BE2C (cell line): Measurements from ENCODE around the gene CD274.
"Not testable (repeated sequence)": the region's sequence is repeated elsewhere in the genome, so short reads cannot be mapped to it uniquely, and the experiment has no call there.

Source experiments
- DNase-seq: peaks from one replicate; pipeline ENCODE4 v3.0.0-alpha.2; 2020
- H3K27me3 ChIP-seq: fragments of 250-450 bp; sonication (Bioruptor Pico); 2 replicates; pipeline ENCODE4 v1.5.1; 2020; ENCODE audit warnings: mild to moderate bottlenecking
- H3K36me3 ChIP-seq: fragments of 250-450 bp; sonication (Bioruptor Pico); 2 replicates; pipeline ENCODE4 v1.5.1; 2020; ENCODE audit warnings: mild to moderate bottlenecking
- H3K4me1 ChIP-seq: fragments of 250-450 bp; sonication (Bioruptor Pico); 2 replicates; pipeline ENCODE4 v1.5.1; 2020
- H3K4me3 ChIP-seq: 2 replicates; pipeline ENCODE4 v1.5.1; 2011; ENCODE audit warnings: low read depth, low read length
- H3K9me3 ChIP-seq: fragments of 250-450 bp; sonication (Bioruptor Pico); 2 replicates; pipeline ENCODE4 v1.5.1; 2020
- TF ChIP-seq, protein P1 (sequence below): IDR thresholded peaks from 2 replicates; pipeline ENCODE4 v1.5.1; 2012; ENCODE audit warnings: mild to moderate bottlenecking, low read depth, low read length

The CD274 gene

DNA sequence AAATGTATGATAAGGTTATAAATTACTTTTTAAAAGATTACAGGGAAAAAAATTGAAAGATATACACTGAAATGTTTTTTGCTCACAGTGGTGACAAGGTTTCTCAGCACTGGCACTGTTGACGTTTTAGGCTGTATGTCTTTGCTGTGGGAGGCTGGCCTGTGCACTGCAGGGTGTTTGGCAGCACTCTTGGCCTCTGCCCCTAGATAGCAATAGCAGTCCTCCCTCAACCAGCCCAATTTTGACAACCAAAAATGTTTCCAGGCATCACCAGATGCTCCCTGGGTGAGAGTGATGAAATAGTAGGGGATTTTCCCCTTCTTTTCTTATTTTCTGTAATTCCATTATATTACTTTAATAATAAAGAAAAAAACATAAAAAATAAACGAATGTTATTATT, 3.3 kb downstream of the CD274 start:
- Histone ChIP-seq H3K4me3 (no peak overlapping the region), H3K4me1 (no peaks in the 10 kb centered on the region), H3K27me3 (no peaks in the 10 kb centered on the region), H3K9me3 (no peaks in the 10 kb centered on the region), H3K36me3 (no peaks in the 10 kb centered on the region)
- no peak for DNase-seq
- TF ChIP-seq, protein P1, sequence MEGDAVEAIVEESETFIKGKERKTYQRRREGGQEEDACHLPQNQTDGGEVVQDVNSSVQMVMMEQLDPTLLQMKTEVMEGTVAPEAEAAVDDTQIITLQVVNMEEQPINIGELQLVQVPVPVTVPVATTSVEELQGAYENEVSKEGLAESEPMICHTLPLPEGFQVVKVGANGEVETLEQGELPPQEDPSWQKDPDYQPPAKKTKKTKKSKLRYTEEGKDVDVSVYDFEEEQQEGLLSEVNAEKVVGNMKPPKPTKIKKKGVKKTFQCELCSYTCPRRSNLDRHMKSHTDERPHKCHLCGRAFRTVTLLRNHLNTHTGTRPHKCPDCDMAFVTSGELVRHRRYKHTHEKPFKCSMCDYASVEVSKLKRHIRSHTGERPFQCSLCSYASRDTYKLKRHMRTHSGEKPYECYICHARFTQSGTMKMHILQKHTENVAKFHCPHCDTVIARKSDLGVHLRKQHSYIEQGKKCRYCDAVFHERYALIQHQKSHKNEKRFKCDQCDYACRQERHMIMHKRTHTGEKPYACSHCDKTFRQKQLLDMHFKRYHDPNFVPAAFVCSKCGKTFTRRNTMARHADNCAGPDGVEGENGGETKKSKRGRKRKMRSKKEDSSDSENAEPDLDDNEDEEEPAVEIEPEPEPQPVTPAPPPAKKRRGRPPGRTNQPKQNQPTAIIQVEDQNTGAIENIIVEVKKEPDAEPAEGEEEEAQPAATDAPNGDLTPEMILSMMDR, result no peak

DNA sequence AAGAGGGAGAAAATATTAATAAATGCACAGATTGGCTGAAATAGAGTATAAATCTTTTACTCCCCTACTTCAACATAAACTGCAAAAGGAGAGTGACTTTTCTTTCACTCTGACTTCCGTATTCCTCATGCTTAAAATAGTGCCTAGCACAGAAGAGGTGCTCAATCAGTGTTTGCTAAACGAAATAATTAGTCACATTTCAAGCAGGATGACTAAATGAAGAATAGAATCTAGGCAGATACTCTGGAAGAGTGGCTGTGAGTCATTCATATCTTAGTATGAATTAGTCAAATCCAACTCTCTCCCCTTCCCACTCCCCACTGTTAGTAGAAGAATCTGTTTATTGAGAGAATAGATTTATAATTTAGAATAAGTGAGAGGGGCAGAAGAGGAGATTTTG, 4.8 kb downstream of the CD274 start:
- Histone ChIP-seq H3K27me3 (no peaks in the 10 kb centered on the region), H3K9me3 (no peaks in the 10 kb centered on the region), H3K4me1 (no peaks in the 10 kb centered on the region), H3K4me3 (no peak overlapping the region), H3K36me3 (no peaks in the 10 kb centered on the region)
- TF ChIP-seq, protein P1, result no peak
- no peak for DNase-seq

DNA sequence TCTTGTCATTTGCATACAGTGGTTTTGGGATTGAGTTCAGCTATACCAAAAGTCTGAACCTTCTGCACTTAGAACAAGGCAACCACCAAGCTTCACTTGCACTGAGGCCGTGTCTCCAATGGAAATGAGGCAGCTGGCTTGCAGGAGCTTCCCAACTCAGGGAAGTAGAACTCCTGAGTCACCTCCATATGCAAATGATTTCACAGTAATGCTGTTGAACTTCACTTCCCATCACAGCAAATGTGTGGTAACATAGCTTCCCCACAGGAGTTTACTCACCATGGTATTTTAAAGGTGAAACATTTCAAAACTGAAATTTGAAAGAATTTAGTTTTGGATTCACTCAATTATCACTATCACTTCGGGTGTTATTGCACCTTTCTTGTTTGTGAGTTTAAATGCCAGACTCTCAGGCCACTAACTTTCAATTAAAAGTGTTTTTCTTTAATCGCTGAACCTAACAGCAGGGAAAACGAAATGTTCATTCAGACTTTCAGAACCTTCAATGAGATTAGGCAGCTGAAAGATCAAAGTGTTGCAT, 9.0 kb downstream of the CD274 start:
- TF ChIP-seq, protein P1, result no peak
- no peaks in the 10 kb centered on the region for H3K4me1 ChIP-seq
- H3K4me3 ChIP-seq, result no peak overlapping the region
- H3K36me3 ChIP-seq, result no peaks in the 10 kb centered on the region
- no peaks in the 10 kb centered on the region for H3K27me3 ChIP-seq
- H3K9me3 ChIP-seq, result no peaks in the 10 kb centered on the region
- no peak for DNase-seq

DNA sequence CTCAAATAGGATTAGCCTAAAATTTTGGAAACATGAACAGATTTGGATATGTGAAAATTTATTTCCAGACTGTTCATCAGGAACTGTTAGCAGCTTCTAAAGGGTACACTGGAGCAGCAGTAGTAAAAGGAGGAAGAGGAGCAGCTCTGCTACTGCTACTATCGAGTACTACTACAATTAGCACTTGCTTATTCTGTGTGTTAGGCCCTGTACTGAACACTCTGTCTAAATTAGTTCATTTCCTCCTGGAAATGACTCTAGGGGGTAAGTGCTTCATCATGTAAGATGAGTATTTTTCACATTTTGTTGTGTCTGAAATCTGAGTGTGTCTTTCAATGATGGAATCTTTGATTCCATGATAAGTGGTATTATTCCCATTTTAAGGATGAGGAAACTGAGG, 9.8 kb downstream of the CD274 start:
- Histone ChIP-seq H3K36me3 (no peaks in the 10 kb centered on the region), H3K4me3 (no peak overlapping the region), H3K4me1 (no peaks in the 10 kb centered on the region), H3K27me3 (no peaks in the 10 kb centered on the region), H3K9me3 (no peaks in the 10 kb centered on the region)
- TF ChIP-seq, protein P1, result no peak
- DNase-seq, result no peak

DNA sequence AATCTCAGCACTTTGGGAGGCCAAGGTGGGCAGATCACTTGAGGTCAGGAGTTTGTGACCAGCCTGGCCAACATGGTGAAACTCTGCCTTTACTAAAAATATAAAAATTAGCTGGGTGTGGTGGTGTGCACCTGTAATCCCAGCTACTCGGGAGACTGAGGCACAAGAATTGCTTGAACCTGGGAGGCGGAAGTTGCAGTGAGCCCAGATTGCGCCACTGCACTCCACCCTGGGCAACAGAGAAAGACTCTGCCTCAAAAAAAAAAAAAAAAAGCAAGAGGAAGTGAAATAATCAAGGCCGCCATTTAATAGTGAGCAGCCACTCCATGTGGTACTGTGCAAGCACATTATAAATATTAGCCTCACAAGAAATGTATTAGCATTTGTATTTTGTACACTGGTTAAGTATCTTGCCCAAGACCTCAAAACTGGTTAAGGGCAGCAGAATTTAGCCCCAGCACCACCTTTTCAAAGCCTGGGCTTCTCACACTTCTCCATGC, 14.5 kb downstream of the CD274 start:
- DNase-seq, H3K4me1 ChIP-seq, H3K4me3 ChIP-seq, H3K27me3 ChIP-seq, H3K36me3 ChIP-seq, H3K9me3 ChIP-seq: not testable (repeated sequence)

DNA sequence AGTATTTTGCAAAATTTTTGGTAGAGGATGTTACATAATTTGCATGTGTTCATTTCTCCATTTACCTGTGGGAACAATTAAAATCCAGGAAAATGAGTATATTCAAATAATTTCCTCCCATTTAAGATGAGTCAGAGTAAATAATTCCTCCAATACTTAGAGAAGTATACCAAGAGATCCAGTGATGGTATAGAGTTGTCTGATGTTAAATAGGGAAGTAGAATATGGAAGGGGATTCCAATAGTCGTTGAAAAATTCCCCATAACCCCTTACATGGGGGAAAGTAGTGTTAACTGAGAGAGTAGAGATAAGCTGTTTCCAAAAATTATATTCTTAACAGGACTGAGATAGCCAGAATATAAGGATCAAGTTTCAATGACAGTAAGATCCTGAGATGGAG, 15.7 kb downstream of the CD274 start:
- Histone ChIP-seq H3K4me3 (no peak overlapping the region), H3K36me3 (no peaks in the 10 kb centered on the region), H3K27me3 (no peaks in the 10 kb centered on the region), H3K4me1 (no peaks in the 10 kb centered on the region), H3K9me3 (no peaks in the 10 kb centered on the region)
- TF ChIP-seq, protein P1, result no peak
- DNase-seq, result no peak

DNA sequence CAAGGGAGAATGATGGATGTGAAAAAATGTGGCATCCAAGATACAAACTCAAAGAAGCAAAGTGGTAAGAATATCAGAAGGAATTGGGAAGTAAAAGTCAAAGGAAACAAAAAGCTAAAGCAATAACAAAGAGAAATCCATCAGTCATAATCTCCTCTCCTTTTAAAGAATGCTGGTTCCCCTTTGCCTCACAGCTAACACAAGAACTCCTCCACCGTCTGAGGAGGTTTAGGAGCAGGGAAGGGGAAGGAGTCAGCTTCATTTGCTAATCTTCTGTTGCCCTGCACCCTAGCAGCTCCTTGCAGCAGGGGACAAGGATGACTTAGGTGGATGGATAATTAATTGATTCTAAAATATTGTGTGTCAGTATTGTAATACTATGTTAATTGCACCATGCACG, 16.4 kb downstream of the CD274 start:
- Histone ChIP-seq H3K36me3 (no peaks in the 10 kb centered on the region), H3K27me3 (no peaks in the 10 kb centered on the region), H3K9me3 (no peaks in the 10 kb centered on the region), H3K4me3 (no peak overlapping the region), H3K4me1 (no peaks in the 10 kb centered on the region)
- TF ChIP-seq, protein P1, result no peak
- no peak for DNase-seq
